GM19395 (cell line): Measurements from ENCODE around the gene DEFB131B.
"Not testable (repeated sequence)": the region's sequence is repeated elsewhere in the genome, so short reads cannot be mapped to it uniquely, and the experiment has no call there.

Experiments used
- ATAC-seq: cut with Tn5 transposase; IDR thresholded peaks from one replicate; pipeline ENCODE4 v1.9.1; 2021; ENCODE audit warnings: mild to moderate bottlenecking, moderate library complexity; ENCODE audit not compliant: unreplicated experiment

DEFB131B gene, protein sequence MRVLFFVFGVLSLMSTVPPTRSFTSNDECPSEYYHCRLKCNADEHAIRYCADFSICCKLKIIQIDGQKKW

DNA sequence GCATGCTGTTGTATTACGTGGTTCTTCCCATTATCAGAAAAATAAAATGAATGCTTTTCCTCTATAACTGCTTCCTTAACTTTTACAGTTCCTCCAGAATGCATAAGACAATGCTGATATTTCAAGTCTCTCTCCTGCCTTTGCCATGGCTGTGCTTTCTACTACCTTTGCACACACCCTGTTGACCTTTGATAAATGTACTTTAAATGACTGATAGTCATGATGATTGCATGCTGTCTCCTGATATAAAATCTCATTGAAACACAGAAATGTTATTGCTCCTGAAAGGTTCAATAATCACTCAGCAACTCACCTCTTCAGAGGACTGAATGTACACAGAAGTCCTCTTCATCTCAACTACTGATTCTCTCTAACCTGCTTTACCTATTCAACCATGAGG lies at the start of gene DEFB131B:
DEFB131B (plus strand) TSS at position 395 of the 400 bp plus-strand sequence; CDS start at position 395, 0 bp downstream.
- ATAC-seq: not testable (repeated sequence)

DNA sequence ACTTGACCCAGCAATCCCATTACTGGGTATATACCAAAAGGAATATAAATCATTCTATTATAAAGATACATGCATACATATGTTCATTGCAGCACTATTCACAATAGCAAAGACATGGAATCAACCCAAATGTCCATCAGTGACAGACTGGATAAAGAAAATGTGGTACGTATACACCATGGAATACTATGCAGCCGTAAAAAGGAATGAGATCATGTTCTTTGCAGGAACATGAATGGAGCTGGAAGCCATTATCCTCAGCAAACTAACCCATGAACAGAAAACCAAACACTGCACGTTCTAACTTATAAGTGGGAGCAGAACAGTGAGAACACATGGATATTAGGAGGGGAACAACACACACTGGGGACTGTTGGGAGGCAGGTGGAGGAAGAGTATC lies 49.0 kb upstream of the DEFB131B start:
- not testable (repeated sequence) for ATAC-seq

DNA sequence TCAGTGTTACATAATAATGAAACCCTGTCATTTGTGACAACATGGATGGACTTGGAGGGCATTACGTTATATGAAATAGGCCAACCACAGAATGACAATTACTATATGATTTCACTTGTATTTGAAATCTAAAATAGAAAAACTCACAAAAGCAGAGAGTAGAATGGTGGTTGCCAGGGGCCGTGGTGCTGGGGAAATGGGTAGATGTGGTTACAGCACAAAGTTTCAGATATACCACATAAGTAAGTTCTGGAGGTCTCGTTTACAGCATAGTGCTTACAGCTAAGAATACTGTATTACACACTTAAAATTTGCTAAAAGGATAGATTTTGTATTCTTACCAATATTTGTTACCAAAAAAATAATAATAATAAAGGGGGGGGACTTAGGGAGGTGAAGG lies 48.6 kb upstream of the DEFB131B start:
- ATAC-seq: not testable (repeated sequence)

GRCh38 chr11:71832811-71833210 lies 45.4 kb upstream of the DEFB131B start, which contains the start of gene DEFB108B:
Gene DEFB108B, plus strand, starts transcription at chr11:71833200. Its CDS starts 0 bp downstream, at chr11:71833200.
- ATAC-seq: not testable (repeated sequence)

GRCh38 chr11:71842720-71843119 lies 35.5 kb upstream of the DEFB131B start:
- not testable (repeated sequence) for ATAC-seq

DNA sequence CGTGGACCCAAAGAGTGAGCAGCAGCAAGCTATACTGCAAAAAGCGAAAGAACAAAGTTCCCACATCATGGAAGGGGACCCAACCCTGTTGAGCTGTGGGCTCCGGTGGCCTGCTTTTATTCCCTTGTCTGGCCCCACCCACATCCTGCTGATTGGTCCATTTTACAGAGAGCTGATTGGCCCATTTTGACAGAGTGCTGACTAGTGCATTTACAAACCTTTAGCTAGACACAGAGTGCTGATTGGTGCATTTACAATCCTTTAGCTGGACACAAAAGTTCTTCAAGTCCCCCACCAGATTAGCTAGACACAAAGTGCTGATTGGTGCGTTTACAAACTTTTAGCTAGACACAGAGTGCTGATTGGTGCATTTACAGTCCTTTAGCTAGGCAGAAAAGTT lies 34.9 kb upstream of the DEFB131B start:
- not testable (repeated sequence) for ATAC-seq

DNA sequence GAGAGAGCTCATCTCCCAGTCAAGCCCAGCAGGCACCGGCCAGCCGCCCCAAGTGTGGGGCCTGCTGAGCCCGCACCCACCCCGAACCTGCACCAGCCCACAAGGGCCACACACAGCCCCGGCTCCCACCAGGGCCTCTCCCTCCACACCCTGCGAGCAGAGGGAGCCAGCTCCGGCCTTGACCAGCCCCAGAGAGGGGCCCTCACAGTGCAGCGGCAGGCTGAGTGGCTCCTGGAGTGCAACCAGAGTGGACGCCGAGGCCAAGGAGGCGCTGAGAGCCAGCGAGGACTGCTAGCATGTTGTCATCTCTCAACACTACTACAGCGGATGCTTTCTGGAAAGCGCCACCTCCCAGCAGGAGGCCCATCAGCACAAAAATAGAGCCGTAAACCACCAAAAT lies 34.4 kb upstream of the DEFB131B start:
- no peak for ATAC-seq

- ATAC-seq: not testable (repeated sequence)
Observed at GRCh38 chr11:71853895-71854294, 24.4 kb upstream of the DEFB131B start.

DNA sequence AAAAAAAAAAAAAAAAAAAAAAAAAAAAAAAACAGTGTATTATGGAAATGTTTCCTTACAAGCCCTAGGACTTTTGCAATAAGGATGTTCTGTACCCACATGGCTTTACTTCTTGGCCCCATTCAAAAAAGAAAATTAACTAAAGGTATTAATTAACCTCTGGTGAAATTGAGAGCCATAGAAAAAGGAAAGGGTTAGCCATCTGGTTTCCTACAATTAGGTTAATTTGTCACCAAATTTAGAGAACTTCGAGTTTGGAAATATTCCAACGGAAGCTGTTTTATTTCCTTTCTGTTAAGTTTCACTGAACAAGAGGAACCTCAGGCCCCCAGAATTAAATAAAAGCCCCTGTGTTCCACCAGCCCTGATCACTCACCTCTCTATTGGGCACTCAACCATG lies 22.4 kb upstream of the DEFB131B start:
- not testable (repeated sequence) for ATAC-seq

GRCh38 chr11:71860835-71861234 lies 17.4 kb upstream of the DEFB131B start:
- not testable (repeated sequence) for ATAC-seq

- ATAC-seq: not testable (repeated sequence)
Observed at GRCh38 chr11:71863978-71864627, 14.2 kb upstream of the DEFB131B start.

- not testable (repeated sequence) for ATAC-seq
Observed at GRCh38 chr11:71867209-71867608, 11.0 kb upstream of the DEFB131B start.

DNA sequence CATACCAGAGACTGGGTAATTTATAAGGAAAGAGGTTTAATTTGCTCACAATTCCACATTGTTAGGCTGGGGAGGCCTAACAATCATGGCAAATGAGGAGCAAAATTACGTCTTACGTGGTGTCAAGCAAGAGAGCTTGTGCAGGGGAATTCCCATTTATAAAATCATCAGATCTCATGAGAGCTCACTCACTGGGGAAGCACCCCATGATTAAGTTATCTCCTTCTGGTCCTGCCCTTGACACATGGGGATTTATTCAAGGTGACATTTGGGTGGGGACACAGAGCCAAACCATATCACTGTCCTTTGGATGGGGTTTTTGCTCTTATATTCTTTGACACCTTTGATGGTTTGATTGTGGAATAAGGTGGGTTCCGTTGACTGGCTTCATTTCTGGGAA lies 8.3 kb upstream of the DEFB131B start:
- not testable (repeated sequence) for ATAC-seq

GRCh38 chr11:71870661-71871060 lies 7.6 kb upstream of the DEFB131B start:
- ATAC-seq: not testable (repeated sequence)

- ATAC-seq: not testable (repeated sequence)
Observed at GRCh38 chr11:71876262-71876661, 2.0 kb upstream of the DEFB131B start.

GRCh38 chr11:71885806-71886205 lies 7.6 kb downstream of the DEFB131B start:
- not testable (repeated sequence) for ATAC-seq

DNA sequence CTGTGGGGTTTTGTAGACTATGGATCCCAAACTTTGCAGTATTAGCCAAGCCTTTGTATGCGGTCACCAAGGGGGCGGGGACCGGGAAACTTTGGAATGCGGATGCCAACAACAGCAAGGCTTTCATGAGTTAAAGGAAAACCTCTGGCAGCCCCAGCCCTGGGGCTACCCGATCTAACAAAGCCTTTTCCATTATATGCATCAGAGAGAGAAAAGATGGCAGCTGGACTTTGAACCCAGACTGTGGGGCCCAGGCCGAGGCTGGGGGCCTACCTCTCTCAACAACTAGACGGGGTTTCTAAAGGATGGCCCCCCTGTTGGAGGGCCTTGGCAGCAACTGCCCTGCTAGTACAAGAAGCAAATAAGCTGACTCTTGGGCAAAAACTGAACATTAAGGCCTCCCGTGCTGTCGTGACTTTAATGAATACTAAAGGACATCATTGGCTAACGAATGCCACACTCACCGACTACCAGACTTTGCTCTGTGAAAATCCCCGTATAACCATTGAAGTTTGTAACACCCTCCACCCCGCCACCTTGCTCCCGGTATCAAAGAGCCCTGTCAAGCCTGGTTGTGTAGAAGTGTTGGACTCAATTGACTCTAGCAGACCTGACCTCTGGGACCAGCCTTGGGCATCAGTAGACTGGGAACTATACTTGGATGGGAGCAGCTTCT lies 10.2 kb downstream of the DEFB131B start:
- ATAC-seq: not testable (repeated sequence)

DNA sequence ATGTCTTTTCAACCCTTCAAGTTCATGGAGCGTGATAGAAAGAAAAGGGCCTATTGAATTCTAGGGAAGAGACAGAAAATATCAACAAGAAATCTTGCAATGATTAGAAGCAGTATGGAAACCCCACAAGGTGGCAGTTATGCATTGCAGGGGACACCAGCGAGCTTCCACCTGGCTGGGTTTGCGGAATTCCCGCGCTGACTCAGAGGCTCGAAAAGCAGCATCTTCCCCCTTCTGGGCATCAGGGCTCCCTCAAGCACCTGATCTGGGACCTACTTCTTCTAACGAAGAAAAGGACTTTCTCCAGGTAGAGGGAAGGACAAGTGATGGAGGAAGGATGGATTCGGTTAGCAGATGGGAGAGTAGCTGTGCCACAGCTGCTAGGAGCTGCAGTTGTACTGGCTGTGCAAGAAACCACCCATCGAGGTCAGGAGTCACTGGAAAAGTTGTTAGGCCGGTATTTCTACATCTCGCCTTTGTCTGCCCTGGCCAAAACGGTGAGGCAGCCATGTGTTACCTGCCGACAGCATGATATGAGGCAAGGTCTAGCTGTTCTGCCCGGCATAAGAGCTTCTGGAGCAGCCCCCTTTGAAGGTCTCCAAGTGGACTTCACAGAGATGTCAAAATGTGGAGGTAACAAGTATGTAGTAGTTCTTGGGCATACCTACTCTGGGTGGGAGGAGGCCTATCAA lies 11.1 kb downstream of the DEFB131B start:
- not testable (repeated sequence) for ATAC-seq

GRCh38 chr11:71895961-71896360 lies 17.7 kb downstream of the DEFB131B start:
- ATAC-seq: no peak

- not testable (repeated sequence) for ATAC-seq
Observed at GRCh38 chr11:71901137-71901536, 22.9 kb downstream of the DEFB131B start.

- no peak for ATAC-seq
Observed at GRCh38 chr11:71908218-71908617, 30.0 kb downstream of the DEFB131B start.
